ENCODE data around the gene MMS22L. TPM values are rescaled to one million over a fixed set of nuclear protein-coding genes. Genes with fewer than 3 reads are reported as not detected.

Gene MMS22L
- total RNA-seq, 1 experiment from 2014 or later, result 52.8 TPM

GRCh38 chr6:97240222-97240621, 42.8 kb downstream of the MMS22L start:
- no peak overlapping the region for H3K4me2 ChIP-seq (ENCODE audit: insufficient read depth, insufficient read length, low read length)
- H3K18ac ChIP-seq (ENCODE audit: insufficient read length, low read depth, low read length), result no peak overlapping the region
- no peak overlapping the region for H3K9ac ChIP-seq (ENCODE audit: extremely low read depth, insufficient read length, low read length)
- no peak overlapping the region for H2BK120ac ChIP-seq (ENCODE audit: low read depth, low read length, poor library complexity, severe bottlenecking)
- no peak overlapping the region for H2BK15ac ChIP-seq (ENCODE audit: low read depth, low read length)
- H3K36me3 Mint-ChIP-seq (ENCODE audit: insufficient read depth in 1 of 3, low read depth in 3 of 3), result peaks cover 34 to 48% (median 47%) of the 10 kb centered on the region in 3 experiments
- H3K79me2 ChIP-seq (ENCODE audit: insufficient read depth, low read length), result no peaks in the 10 kb centered on the region
- H2BK12ac ChIP-seq (ENCODE audit: insufficient read length, low read depth, low read length), result no peak overlapping the region
- no peak overlapping the region for H3T11ph ChIP-seq (ENCODE audit: low read length)
- no peak overlapping the region for H2AFZ ChIP-seq (ENCODE audit: low read length)
- no peak overlapping the region for H4K5ac ChIP-seq (ENCODE audit: insufficient read length, low read depth, low read length)
- TF ChIP-seq, protein P1, sequence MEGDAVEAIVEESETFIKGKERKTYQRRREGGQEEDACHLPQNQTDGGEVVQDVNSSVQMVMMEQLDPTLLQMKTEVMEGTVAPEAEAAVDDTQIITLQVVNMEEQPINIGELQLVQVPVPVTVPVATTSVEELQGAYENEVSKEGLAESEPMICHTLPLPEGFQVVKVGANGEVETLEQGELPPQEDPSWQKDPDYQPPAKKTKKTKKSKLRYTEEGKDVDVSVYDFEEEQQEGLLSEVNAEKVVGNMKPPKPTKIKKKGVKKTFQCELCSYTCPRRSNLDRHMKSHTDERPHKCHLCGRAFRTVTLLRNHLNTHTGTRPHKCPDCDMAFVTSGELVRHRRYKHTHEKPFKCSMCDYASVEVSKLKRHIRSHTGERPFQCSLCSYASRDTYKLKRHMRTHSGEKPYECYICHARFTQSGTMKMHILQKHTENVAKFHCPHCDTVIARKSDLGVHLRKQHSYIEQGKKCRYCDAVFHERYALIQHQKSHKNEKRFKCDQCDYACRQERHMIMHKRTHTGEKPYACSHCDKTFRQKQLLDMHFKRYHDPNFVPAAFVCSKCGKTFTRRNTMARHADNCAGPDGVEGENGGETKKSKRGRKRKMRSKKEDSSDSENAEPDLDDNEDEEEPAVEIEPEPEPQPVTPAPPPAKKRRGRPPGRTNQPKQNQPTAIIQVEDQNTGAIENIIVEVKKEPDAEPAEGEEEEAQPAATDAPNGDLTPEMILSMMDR (conservative IDR thresholded peaks at IDR 0.05), result no peak
- H2BK20ac ChIP-seq (ENCODE audit: low read depth, low read length, poor library complexity, severe bottlenecking), result no peak overlapping the region
- H3K79me1 ChIP-seq (ENCODE audit: insufficient read depth, low read depth, low read length, poor library complexity, severe bottlenecking), result no peaks in the 10 kb centered on the region
- no peaks in the 10 kb centered on the region for H3K4me1 Mint-ChIP-seq
- H3K56ac ChIP-seq (ENCODE audit: insufficient read length, low read depth, low read length), result no peak overlapping the region
- no CpG with 5 or more reads among the region's 2 CpGs for WGBS (ENCODE audit: extremely low coverage, insufficient read length, low lambda C conversion rate)
- no peak overlapping the region for H3K23ac ChIP-seq (ENCODE audit: insufficient read length, low read depth, low read length)
- H4K20me1 ChIP-seq (ENCODE audit: control insufficient read depth, insufficient read depth, insufficient read length), result no peaks in the 10 kb centered on the region
- no peak overlapping the region for H3K27ac Mint-ChIP-seq
- H3K4me1 ChIP-seq (ENCODE audit: insufficient read depth, low read length), result no peaks in the 10 kb centered on the region
- no peaks in the 10 kb centered on the region for H3K27me3 ChIP-seq (ENCODE audit: insufficient read depth, low read length)
- H3K27ac ChIP-seq (ENCODE audit: insufficient read length, low read depth, low read length), result no peak overlapping the region
- H2BK5ac ChIP-seq (ENCODE audit: insufficient read length, low read length), result no peak overlapping the region
- no peaks in the 10 kb centered on the region for H3K27me3 Mint-ChIP-seq (ENCODE audit: low read depth)
- no peaks in the 10 kb centered on the region for H3K9me3 ChIP-seq (ENCODE audit: control insufficient read depth, low read depth, low read length)
- no peaks in the 10 kb centered on the region for H3K23me2 ChIP-seq (ENCODE audit: insufficient read length, low read depth, low read length, poor library complexity, severe bottlenecking)
- no peak overlapping the region for H4K8ac ChIP-seq (replicated peaks; ENCODE audit: insufficient read length, low read depth, low read length)
- H3K9me3 Mint-ChIP-seq, result no peaks in the 10 kb centered on the region; a peak in 1 of 5 replicates
- no peak overlapping the region for H3K4me3 Mint-ChIP-seq
- no peak overlapping the region for H2AK5ac ChIP-seq (ENCODE audit: insufficient read length, low read length)
- H3K4ac ChIP-seq (ENCODE audit: low read depth, low read length), result no peak overlapping the region
- no peak overlapping the region for H3K14ac ChIP-seq (ENCODE audit: insufficient read depth, low read length)
- DNase-seq, result no peak
- no peak overlapping the region for H4K91ac ChIP-seq (ENCODE audit: insufficient read length, low read depth, low read length)

Data from H9 (cell line).